Liver (tissue), 9 donors: Measurements from ENCODE around the gene CHRNA3. TPM values are rescaled to one million over a fixed set of nuclear protein-coding genes. Genes with fewer than 3 reads are reported as not detected.

ENCODE experiments used
- DNase-seq: peaks from one replicate; pipeline ENCODE4 v3.0.0-alpha.2; 2017; ENCODE audit warnings: low spot score
- H3K27ac ChIP-seq, 2 donors: one replicate each; pipeline ENCODE4 v1.7.0; 2013; ENCODE audit warnings: inconsistent platforms in 2 of 2, low read length in 2 of 2, control low read depth in 1 of 2, low read depth in 1 of 2, mild to moderate bottlenecking in 1 of 2
- H3K27me3 ChIP-seq, 4 donors: one replicate each; pipeline versions ENCODE4 v1.6.1 to v1.7.0; 2013; ENCODE audit warnings: low read length in 3 of 4, inconsistent platforms in 1 of 4, mild to moderate bottlenecking in 1 of 4, moderate library complexity in 1 of 4; ENCODE audit not compliant: control insufficient read depth in 4 of 4, insufficient read depth in 4 of 4
- H3K36me3 ChIP-seq, 4 donors: one replicate each; pipeline versions ENCODE4 v1.6.1 to v1.7.0; 2013; ENCODE audit warnings: low read length in 3 of 4, mild to moderate bottlenecking in 3 of 4, low read depth in 1 of 4, moderate library complexity in 1 of 4; ENCODE audit not compliant: control insufficient read depth in 4 of 4, insufficient read depth in 3 of 4
- H3K4me1 ChIP-seq, 4 donors: one replicate each; pipeline versions ENCODE4 v1.6.1 to v1.7.0; 2013; ENCODE audit warnings: low read length in 3 of 4, mild to moderate bottlenecking in 3 of 4, moderate library complexity in 1 of 4; ENCODE audit not compliant: control insufficient read depth in 4 of 4, insufficient read depth in 4 of 4
- H3K4me3 ChIP-seq, 3 donors: one replicate each; pipeline versions ENCODE4 v1.6.1 to v1.7.0; 2013; ENCODE audit warnings: low read length in 3 of 3, control low read depth in 1 of 3, low read depth in 1 of 3, mild to moderate bottlenecking in 1 of 3
- H3K9ac ChIP-seq, 2 donors: one replicate each; pipeline ENCODE4 v1.7.0; 2013; ENCODE audit warnings: low read length in 2 of 2, mild to moderate bottlenecking in 2 of 2, moderate library complexity in 2 of 2, control low read depth in 1 of 2, low read depth in 1 of 2
- H3K9me3 ChIP-seq, 4 donors: one replicate each; pipeline versions ENCODE4 v1.6.1 to v1.7.0; 2013; ENCODE audit warnings: low read length in 3 of 4; ENCODE audit not compliant: control insufficient read depth in 4 of 4
- ATF3 ChIP-seq: IDR thresholded peaks from 2 replicates; pipeline ENCODE4 v1.6.1; 2016; ENCODE audit warnings: antibody characterized with exemption
- CTCF ChIP-seq: fragments of 150-350 bp; IDR thresholded peaks from 2 replicates; pipeline ENCODE4 v1.5.1; 2017; ENCODE audit warnings: improper control_type of control experiment, low read depth, low read length; ENCODE audit not compliant: missing input control
- EGR1 ChIP-seq, 2 donors: IDR thresholded peaks; 2 replicates each; pipeline ENCODE4 v1.6.1; 2016 to 2018; ENCODE audit warnings: antibody characterized with exemption in 2 of 2, low read depth in 2 of 2
- FOXA1 ChIP-seq: IDR thresholded peaks from 2 replicates; pipeline ENCODE4 v1.6.1; 2016; ENCODE audit warnings: antibody characterized with exemption
- FOXA2 ChIP-seq: IDR thresholded peaks from 2 replicates; pipeline ENCODE4 v1.6.1; 2016; ENCODE audit warnings: antibody characterized with exemption
- GABPA ChIP-seq, 2 donors: IDR thresholded peaks in 1 of 2; conservative IDR thresholded peaks in 1 of 2; 2 replicates each; pipeline ENCODE4 v1.6.1; 2016; ENCODE audit warnings: antibody characterized with exemption in 2 of 2, mild to moderate bottlenecking in 1 of 2, moderate library complexity in 1 of 2
- HNF4A ChIP-seq, 2 donors: conservative IDR thresholded peaks; 2 replicates each; pipeline ENCODE4 v1.6.1; 2016; ENCODE audit warnings: antibody characterized with exemption in 2 of 2, mild to moderate bottlenecking in 2 of 2
- HNF4G ChIP-seq: IDR thresholded peaks from 2 replicates; pipeline ENCODE4 v1.6.1; 2016; ENCODE audit warnings: antibody characterized with exemption
- JUND ChIP-seq, 2 donors: IDR thresholded peaks; 2 replicates each; pipeline ENCODE4 v1.6.1; 2016; ENCODE audit warnings: antibody characterized with exemption in 2 of 2
- NR2F2 ChIP-seq: IDR thresholded peaks from 2 replicates; pipeline ENCODE4 v1.6.1; 2016; ENCODE audit warnings: antibody characterized with exemption
- REST ChIP-seq: IDR thresholded peaks from 2 replicates; pipeline ENCODE4 v1.6.1; 2016; ENCODE audit warnings: antibody characterized with exemption, mild to moderate bottlenecking
- RXRA ChIP-seq, 2 donors: IDR thresholded peaks; 2 replicates each; pipeline ENCODE4 v1.6.1; 2017 to 2018; ENCODE audit warnings: antibody characterized with exemption in 2 of 2, mild to moderate bottlenecking in 1 of 2
- SP1 ChIP-seq: IDR thresholded peaks from 2 replicates; pipeline ENCODE4 v1.6.1; 2018; ENCODE audit warnings: antibody characterized with exemption, mild to moderate bottlenecking
- TAF1 ChIP-seq: conservative IDR thresholded peaks from 2 replicates; pipeline ENCODE4 v1.6.1; 2016; ENCODE audit warnings: antibody characterized with exemption, mild to moderate bottlenecking
- YY1 ChIP-seq: IDR thresholded peaks from 2 replicates; pipeline ENCODE4 v1.6.1; 2016; ENCODE audit warnings: antibody characterized with exemption, mild to moderate bottlenecking
- ZBTB33 ChIP-seq: IDR thresholded peaks from 2 replicates; pipeline ENCODE4 v1.6.1; 2016; ENCODE audit warnings: antibody characterized with exemption
- WGBS: extraction: QIAGEN DNeasy Blood & Tissue Kit; methylation state at CpG from one replicate; pipeline ENCODE4 v1.1.7; 2013; 5-methylcytosine and 5-hydroxymethylcytosine counted together
- polyA plus RNA-seq, 2 donors: library from polyadenylated mRNA; stranded (reverse) in 1 of 2; unstranded in 1 of 2; fragments of 200-250 nt in 1 of 2; fragments of >200 nt in 1 of 2; fragmentation: Nextera tagmentation in 1 of 2; extraction: Ambion mirVana in 1 of 2; gene quantifications; one replicate each; pipeline versions ENCODE4 v1.2.1 to v1.2.3, GENCODE V29; 2013 to 2015
- total RNA-seq, 2 donors: library from RNA; depleted of rRNA; stranded (reverse); fragments of >200 nt; gene quantifications; one replicate each; pipeline ENCODE4 v1.2.3, GENCODE V29; 2014
- TF ChIP-seq, protein P1 (sequence below): IDR thresholded peaks from 2 replicates; pipeline ENCODE4 v1.6.1; 2016; ENCODE audit warnings: antibody characterized with exemption
- donor health status: healthy.
- donor health status: healthy.
- donor health status: healthy.
- donor health status: healthy.
- donor health status: healthy.

The CHRNA3 gene
- total and polyA plus RNA-seq, 4 donors = not detected

- no peak for DNase-seq
- TF ChIP-seq GABPA (IDR thresholded peaks at IDR 0.05 in 1 of 2, conservative IDR thresholded peaks at IDR 0.05 in 1 of 2) = no peak
- no peak for TF ChIP-seq ZBTB33
- no peak for TF ChIP-seq HNF4G
- no peak for TF ChIP-seq HNF4A (conservative IDR thresholded peaks at IDR 0.05)
- no peak for TF ChIP-seq FOXA2
- TF ChIP-seq REST = no peak
- TF ChIP-seq CTCF = no peak
- TF ChIP-seq JUND (IDR thresholded peaks at IDR 0.05) = no peak
- TF ChIP-seq RXRA (IDR thresholded peaks at IDR 0.05) = no peak
- TF ChIP-seq, protein P1, sequence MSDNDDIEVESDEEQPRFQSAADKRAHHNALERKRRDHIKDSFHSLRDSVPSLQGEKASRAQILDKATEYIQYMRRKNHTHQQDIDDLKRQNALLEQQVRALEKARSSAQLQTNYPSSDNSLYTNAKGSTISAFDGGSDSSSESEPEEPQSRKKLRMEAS = no peak
- no peak for TF ChIP-seq NR2F2
- TF ChIP-seq SP1 = no peak
- TF ChIP-seq YY1 = no peak
- TF ChIP-seq ATF3 = no peak
- no peak for TF ChIP-seq EGR1 (IDR thresholded peaks at IDR 0.05; ENCODE audit: low read depth in 2 of 2)
- no peak for TF ChIP-seq FOXA1
- no peak for TF ChIP-seq TAF1
- H3K9ac ChIP-seq = no peak overlapping the region
- H3K27ac ChIP-seq = no peak overlapping the region
- no peaks in the 10 kb centered on the region for H3K9me3 ChIP-seq
- H3K4me3 ChIP-seq = no peak overlapping the region
- no peaks in the 10 kb centered on the region for H3K4me1 ChIP-seq
- no peaks in the 10 kb centered on the region for H3K36me3 ChIP-seq
- peaks cover 2 to 11% (median 5%) of the 10 kb centered on the region in 4 donors for H3K27me3 ChIP-seq
- 87% methylated on average over 6 of the region's 6 CpGs for WGBS
Measured at GRCh38 chr15:78626381-78626995, 5.7 kb upstream of the CHRNA3 start.
